PFSK-1 (cell line): ENCODE measurements around the gene SRGAP3.

Experiments
- FOXP2 ChIP-seq: optimal IDR thresholded peaks from 2 replicates; pipeline ENCODE3; 2011; ENCODE audit warnings: borderline replicate concordance, control low read depth, inconsistent platforms; ENCODE audit not compliant: insufficient read depth; ENCODE audit errors: extremely low read length, extremely low read depth
- POLR2AphosphoS5 ChIP-seq: IDR thresholded peaks from 2 replicates; pipeline ENCODE4 v1.6.1; 2012; ENCODE audit warnings: low read depth, mild to moderate bottlenecking, control low read depth, low read length, moderate library complexity
- REST ChIP-seq, 2 experiments: IDR thresholded peaks; 2 replicates each; pipeline versions ENCODE4 v1.6.1 to v1.8.0; 2011 to 2012; ENCODE audit warnings: low read depth in 2 of 2, low read length in 2 of 2, control low read depth in 1 of 2, inconsistent platforms in 1 of 2, mild to moderate bottlenecking in 1 of 2, moderate library complexity in 1 of 2; ENCODE audit not compliant: insufficient read depth in 1 of 2
- SIN3A ChIP-seq: IDR thresholded peaks from 2 replicates; pipeline ENCODE4 v1.6.1; 2012; ENCODE audit warnings: mild to moderate bottlenecking, low read length, moderate library complexity, borderline replicate concordance; ENCODE audit not compliant: insufficient read depth
- TAF1 ChIP-seq: IDR thresholded peaks from 2 replicates; pipeline ENCODE4 v1.6.1; 2012; ENCODE audit warnings: low read length, control low read depth, borderline replicate concordance; ENCODE audit not compliant: insufficient read depth

SRGAP3 gene

DNA sequence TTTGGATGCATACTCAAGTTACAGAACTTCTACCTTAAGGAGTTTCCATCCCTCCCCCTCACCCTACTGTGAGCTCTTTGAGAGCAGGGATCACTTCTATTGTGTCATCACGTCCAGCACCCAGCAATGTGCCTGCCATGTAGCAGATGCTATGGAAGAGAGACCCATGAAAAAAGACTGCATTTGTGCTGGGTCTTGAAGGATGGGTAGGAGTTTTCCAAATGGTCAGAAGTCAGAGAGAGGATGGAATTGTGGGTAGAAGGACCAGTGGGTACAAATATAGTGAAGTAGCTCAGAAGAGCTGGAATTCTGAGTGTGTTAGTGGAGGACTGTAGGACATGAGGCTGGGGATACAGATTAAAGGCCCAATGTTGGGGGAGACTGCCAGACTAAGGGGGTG lies 141.7 kb downstream of the SRGAP3 start:
- TF ChIP-seq SIN3A = no peak
- no peak for TF ChIP-seq FOXP2
- no peak for TF ChIP-seq REST (IDR thresholded peaks at IDR 0.05; ENCODE audit: insufficient read depth in 1 of 2, low read depth in 2 of 2, low read length in 2 of 2)
- TF ChIP-seq POLR2AphosphoS5 = no peak
- TF ChIP-seq TAF1 = no peak

DNA sequence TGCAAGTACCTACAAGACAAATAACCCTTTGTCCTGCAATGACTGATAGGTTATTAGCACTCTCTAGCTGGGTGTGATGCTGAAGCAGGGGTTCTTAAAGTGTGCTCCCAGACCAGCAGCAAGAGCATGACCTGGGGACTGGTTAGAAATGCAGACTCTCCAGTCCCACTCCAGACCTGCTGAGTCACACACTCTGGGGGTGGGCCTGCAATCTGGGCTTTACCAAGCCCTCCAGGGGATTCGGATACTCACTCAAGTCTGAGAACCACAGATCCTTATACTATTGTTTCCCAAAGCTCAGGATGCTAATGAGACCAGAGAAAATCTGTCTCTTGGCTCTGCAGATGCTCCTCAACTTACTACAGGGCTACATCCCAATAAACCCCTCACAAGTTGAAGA lies 144.0 kb downstream of the SRGAP3 start:
- TF ChIP-seq SIN3A (no peak), REST (IDR thresholded peaks at IDR 0.05; ENCODE audit: insufficient read depth in 1 of 2, low read depth in 2 of 2, low read length in 2 of 2) (no peak), POLR2AphosphoS5 (no peak), TAF1 (no peak), FOXP2 (no peak)

- TF ChIP-seq SIN3A (no peak), TAF1 (no peak), POLR2AphosphoS5 (no peak), REST (IDR thresholded peaks at IDR 0.05; ENCODE audit: insufficient read depth in 1 of 2, low read depth in 2 of 2, low read length in 2 of 2) (no peak), FOXP2 (no peak)
Observed at GRCh38 chr3:9104121-9104520, 145.3 kb downstream of the SRGAP3 start.

- TF ChIP-seq POLR2AphosphoS5 (no peak), REST (IDR thresholded peaks at IDR 0.05; ENCODE audit: insufficient read depth in 1 of 2, low read depth in 2 of 2, low read length in 2 of 2) (no peak), FOXP2 (no peak), TAF1 (no peak), SIN3A (no peak)
Observed at GRCh38 chr3:9102240-9102981, 147.0 kb downstream of the SRGAP3 start.

DNA sequence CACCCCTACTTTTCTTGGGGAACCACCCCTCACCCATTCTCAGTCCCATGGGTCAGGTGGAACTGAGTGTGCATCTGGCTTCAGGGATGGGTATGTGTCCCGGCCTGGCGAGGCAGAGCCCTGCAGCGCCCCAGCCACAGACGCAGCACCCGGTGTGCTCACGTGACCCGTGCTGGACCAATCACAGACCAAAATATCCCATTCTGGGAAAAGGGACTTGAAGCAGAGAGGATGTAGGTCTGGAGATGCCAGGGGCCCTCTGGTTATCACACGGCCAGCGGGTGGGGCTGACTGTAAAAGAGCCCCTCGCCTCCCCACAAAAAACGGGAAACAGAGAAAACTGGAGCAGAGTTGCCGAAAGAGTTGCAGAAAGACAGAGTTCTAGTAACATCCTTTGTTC lies 148.2 kb downstream of the SRGAP3 start:
- TF ChIP-seq TAF1 = no peak
- TF ChIP-seq FOXP2 = no peak
- TF ChIP-seq POLR2AphosphoS5 = no peak
